Kidney (tissue), 14 donors: ENCODE results near the gene RBM42. TPM values are rescaled to one million over a fixed set of nuclear protein-coding genes. Genes with fewer than 3 reads are reported as not detected.

Experiments used
- DNase-seq, 5 donors: peaks; one replicate each; pipeline ENCODE4 v3.0.0-alpha.2; 2013 to 2020
- FAIRE-seq: peaks from 2 replicates; lab custom pipeline; 2012; peaks lifted over from hg19 to GRCh38; lab: Jason Lieb, UNC
- H3K27ac ChIP-seq, 2 donors: one replicate each; pipeline ENCODE4 v1.7.0; 2013; ENCODE audit warnings: low read depth in 2 of 2, low read length in 2 of 2, inconsistent platforms in 1 of 2
- H3K27me3 ChIP-seq: one replicate; pipeline ENCODE4 v1.7.1; 2013; ENCODE audit warnings: low read length, inconsistent platforms; ENCODE audit not compliant: control insufficient read depth, insufficient read depth
- H3K36me3 ChIP-seq, 3 donors: one replicate each; pipeline versions ENCODE4 v1.7.0 to v1.7.1; 2013; ENCODE audit warnings: low read length in 3 of 3, control low read depth in 1 of 3, inconsistent platforms in 1 of 3; ENCODE audit not compliant: insufficient read depth in 3 of 3, control insufficient read depth in 2 of 3
- H3K4me1 ChIP-seq, 3 donors: one replicate each; pipeline versions ENCODE4 v1.7.0 to v1.7.1; 2013; ENCODE audit warnings: low read length in 3 of 3, inconsistent platforms in 1 of 3, low read depth in 1 of 3; ENCODE audit not compliant: control insufficient read depth in 2 of 3, insufficient read depth in 2 of 3
- H3K4me3 ChIP-seq, 3 donors: one replicate each; pipeline versions ENCODE4 v1.7.0 to v1.8.1; 2013; ENCODE audit warnings: low read length in 3 of 3, control low read depth in 1 of 3, inconsistent platforms in 1 of 3
- H3K9ac ChIP-seq, 3 donors: one replicate each; pipeline versions ENCODE4 v1.7.0 to v1.7.1; 2013; ENCODE audit warnings: low read length in 3 of 3, control low read depth in 1 of 3, inconsistent platforms in 1 of 3
- H3K9me3 ChIP-seq, 3 donors: one replicate each; pipeline versions ENCODE4 v1.7.0 to v1.7.1; 2013; ENCODE audit warnings: low read length in 3 of 3, control low read depth in 1 of 3, inconsistent platforms in 1 of 3; ENCODE audit not compliant: control insufficient read depth in 2 of 3, insufficient read depth in 1 of 3
- intact Hi-C: fragments of 100-400 bp; cut with DNase I; formaldehyde crosslinking; loops from one replicate; pipeline ENCODE4 v1.11.1; 2022
- polyA plus RNA-seq: library from polyadenylated mRNA; stranded (reverse); fragments of 350-450 nt; fragmentation: Illumina TruSeq; extraction: RNeasy Lipid Tissue Mini Kit (QIAGEN cat#74804); gene quantifications from one replicate; pipeline ENCODE4 v1.2.3, GENCODE V29; 2014; ENCODE audit warnings: low read depth, low replicate concordance; ENCODE audit not compliant: insufficient read depth
- total RNA-seq: library from RNA; stranded (reverse); fragmentation: NEBNext Ultra II Directional; extraction: Animal tissue kit (Norgen Biotek cat#: 25700); gene quantifications from one replicate; pipeline ENCODE4 v1.2.1, GENCODE V29; 2021
- TF ChIP-seq, protein P1 (sequence below): IDR thresholded peaks from 3 replicates; pipeline ENCODE4 v1.5.1; 2012; ENCODE audit warnings: mild to moderate bottlenecking, moderate library complexity, borderline replicate concordance; ENCODE audit not compliant: insufficient read depth; ENCODE audit errors: extremely low read depth
- donor health status: control.
- donor health status: control.
- donor health status: control.
- donor health status: control.
- donor health status: control.
- donor health status: DM: yes; HTN: yes; CAD: no.
- donor health status: Normal renal cell carcinoma (clear cell type).

RBM42 gene
- total and polyA plus RNA-seq, 2 donors from 2014 or later, result 77.6 to 78.1 TPM

DNA sequence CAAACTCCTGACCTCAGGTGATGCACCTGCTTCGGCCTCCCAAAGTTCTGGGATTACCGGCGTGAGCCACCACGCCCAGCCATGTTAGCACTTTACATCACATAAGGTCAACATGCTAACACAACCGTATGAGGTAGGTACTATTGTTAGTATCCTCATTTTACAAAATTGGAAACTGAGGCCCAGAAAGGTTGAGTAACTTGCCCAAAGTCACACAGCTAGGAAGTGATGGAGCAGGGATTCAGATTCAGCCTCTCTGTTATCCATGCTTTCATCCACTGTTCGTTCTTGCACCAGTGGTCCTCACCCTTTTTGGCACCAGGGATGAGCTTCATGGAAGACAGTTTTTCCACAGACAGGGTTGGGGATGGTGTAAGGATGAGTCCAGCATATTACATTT lies 27.9 kb downstream of the RBM42 start:
- intact Hi-C loops, result no loop called here
- no peak overlapping the region for H3K9ac ChIP-seq
- TF ChIP-seq, protein P1, sequence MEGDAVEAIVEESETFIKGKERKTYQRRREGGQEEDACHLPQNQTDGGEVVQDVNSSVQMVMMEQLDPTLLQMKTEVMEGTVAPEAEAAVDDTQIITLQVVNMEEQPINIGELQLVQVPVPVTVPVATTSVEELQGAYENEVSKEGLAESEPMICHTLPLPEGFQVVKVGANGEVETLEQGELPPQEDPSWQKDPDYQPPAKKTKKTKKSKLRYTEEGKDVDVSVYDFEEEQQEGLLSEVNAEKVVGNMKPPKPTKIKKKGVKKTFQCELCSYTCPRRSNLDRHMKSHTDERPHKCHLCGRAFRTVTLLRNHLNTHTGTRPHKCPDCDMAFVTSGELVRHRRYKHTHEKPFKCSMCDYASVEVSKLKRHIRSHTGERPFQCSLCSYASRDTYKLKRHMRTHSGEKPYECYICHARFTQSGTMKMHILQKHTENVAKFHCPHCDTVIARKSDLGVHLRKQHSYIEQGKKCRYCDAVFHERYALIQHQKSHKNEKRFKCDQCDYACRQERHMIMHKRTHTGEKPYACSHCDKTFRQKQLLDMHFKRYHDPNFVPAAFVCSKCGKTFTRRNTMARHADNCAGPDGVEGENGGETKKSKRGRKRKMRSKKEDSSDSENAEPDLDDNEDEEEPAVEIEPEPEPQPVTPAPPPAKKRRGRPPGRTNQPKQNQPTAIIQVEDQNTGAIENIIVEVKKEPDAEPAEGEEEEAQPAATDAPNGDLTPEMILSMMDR, result no peak
- peaks cover 4 to 25% (median 25%) of the 10 kb centered on the region in 3 donors for H3K36me3 ChIP-seq
- H3K27ac ChIP-seq, result no peak overlapping the region
- no peak overlapping the region for H3K4me3 ChIP-seq
- H3K9me3 ChIP-seq, result no peaks in the 10 kb centered on the region
- H3K4me1 ChIP-seq, result no peaks in the 10 kb centered on the region
- FAIRE-seq (no peak), DNase-seq (no peak)
- no peaks in the 10 kb centered on the region for H3K27me3 ChIP-seq

DNA sequence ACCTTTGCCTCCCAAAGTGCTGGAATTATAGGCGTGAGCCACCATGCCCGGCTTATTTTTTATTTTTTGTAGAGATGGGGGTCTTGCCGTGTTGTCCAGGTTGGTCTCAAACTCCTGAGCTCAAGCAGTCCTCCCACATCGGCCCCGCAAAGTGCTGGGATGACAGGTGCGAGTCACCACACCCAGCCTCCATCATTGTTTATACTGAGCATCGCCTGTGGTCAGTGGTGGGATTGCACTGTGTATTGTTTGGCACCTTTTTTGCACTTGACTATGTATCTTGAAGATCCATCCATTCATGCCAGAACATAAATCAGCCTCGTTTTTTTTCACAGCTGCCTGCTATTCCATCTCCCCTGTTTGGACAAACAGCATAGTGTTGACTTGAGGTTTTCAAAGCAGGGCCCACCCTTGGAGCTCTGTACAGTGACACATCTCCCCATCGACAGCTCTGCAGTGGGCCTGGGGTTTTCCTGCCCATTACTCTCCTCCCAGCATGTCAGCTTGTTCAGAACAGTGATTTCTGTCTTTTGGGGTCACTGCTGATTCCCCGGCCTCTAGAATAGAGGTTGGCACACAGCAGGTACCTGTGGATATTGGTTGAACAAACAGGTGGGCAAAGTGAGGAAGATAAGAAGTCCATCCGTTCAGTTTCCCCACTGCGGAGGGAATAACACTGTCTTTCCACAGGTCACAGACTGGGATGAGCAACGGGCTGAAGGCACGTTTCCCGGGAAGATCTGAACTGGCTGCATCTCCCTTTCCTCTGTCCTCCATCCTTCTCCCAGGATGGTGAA lies 29.3 kb downstream of the RBM42 start:
- Histone ChIP-seq H3K27me3 (no peaks in the 10 kb centered on the region), H3K4me3 (no peak overlapping the region), H3K4me1 (no peaks in the 10 kb centered on the region), H3K9me3 (no peaks in the 10 kb centered on the region), H3K9ac (no peak overlapping the region), H3K27ac (no peak overlapping the region), H3K36me3 (peaks cover 4 to 25% (median 25%) of the 10 kb centered on the region in 3 donors)
- DNase-seq (no peak), FAIRE-seq (no peak)
- TF ChIP-seq, protein P1, result no peak
- intact Hi-C loops, result no loop called here

DNA sequence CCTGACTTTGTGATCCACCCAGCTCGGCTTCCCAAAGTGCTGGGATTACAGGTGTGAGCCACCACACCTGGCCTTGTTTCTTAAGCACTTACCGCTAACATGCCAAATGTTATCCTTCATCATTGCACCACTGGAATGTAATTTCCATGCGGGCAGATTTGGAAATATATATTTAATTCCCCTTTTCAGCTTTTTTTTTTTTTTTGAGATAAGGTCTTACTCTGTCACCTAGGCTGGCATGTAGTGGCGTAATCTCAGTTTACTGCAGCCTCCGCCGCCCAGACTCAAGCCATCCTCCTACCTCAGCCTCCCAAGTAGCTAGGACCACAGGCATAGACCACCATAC lies 33.1 kb downstream of the RBM42 start:
- no peaks in the 10 kb centered on the region for H3K27me3 ChIP-seq
- H3K36me3 ChIP-seq, result peaks cover 0 to 14% (median 12%) of the 10 kb centered on the region in 3 donors
- no peaks in the 10 kb centered on the region for H3K9me3 ChIP-seq
- no peak for DNase-seq
- H3K4me3 ChIP-seq, result no peak overlapping the region
- H3K27ac ChIP-seq, result no peak overlapping the region
- no peak overlapping the region for H3K9ac ChIP-seq
- no peak for FAIRE-seq
- no peaks in the 10 kb centered on the region for H3K4me1 ChIP-seq
- intact Hi-C loops, result no loop called here
- TF ChIP-seq, protein P1, result no peak
